IMR-90 (cell line): ENCODE data around the gene MS4A13. TPM values are rescaled to one million over a fixed set of nuclear protein-coding genes. Genes with fewer than 3 reads are reported as not detected.

ENCODE experiments used
- ATAC-seq: fragments of 200-7000 bp; cut with Tn5 transposase; 2 replicates; pipeline ENCODE4 v1.9.1; 2020; ENCODE audit warnings: low read depth, mild to moderate bottlenecking, moderate library complexity
- BruUV-seq: library from RNA; stranded (reverse); fragments of 400-500 nt; replicated peaks from 2 replicates; lab custom pipeline; 2021; lab: Mats Ljungman, UMichigan
- CTCF ChIA-PET: fragments of 300-600 bp; formaldehyde crosslinking; extraction: SDS; loops from one replicate; lab custom pipeline; 2021; ENCODE audit warnings: antibody characterized with exemption; lab: Yijun Ruan, JAX
- POLR2A ChIA-PET: fragments of 300-600 bp; sonication (Branson Sonifier 250); formaldehyde crosslinking; loops from one replicate; lab custom pipeline; 2022; ENCODE audit warnings: antibody characterized with exemption; ENCODE audit not compliant: unreplicated experiment; lab: Charles Lee
- DNase-seq: peaks from one replicate; pipeline ENCODE4 v3.0.0; 2013
- H2AFZ ChIP-seq: replicated peaks from 2 replicates; pipeline ENCODE3; 2013; ENCODE audit warnings: low read length, mild to moderate bottlenecking; ENCODE audit not compliant: poor library complexity
- H2AK5ac ChIP-seq: 2 replicates; pipeline ENCODE4 v1.6.1; 2013; ENCODE audit warnings: low read depth, low read length, inconsistent platforms
- H2AK9ac ChIP-seq: replicated peaks from 2 replicates; pipeline ENCODE3; 2013; ENCODE audit warnings: mild to moderate bottlenecking, low read depth, low read length, moderate library complexity; ENCODE audit not compliant: poor library complexity
- H2BK120ac ChIP-seq: 2 replicates; pipeline ENCODE4 v1.6.1; 2013; ENCODE audit warnings: low read depth, low read length, inconsistent platforms
- H2BK15ac ChIP-seq: 3 replicates; pipeline ENCODE4 v1.6.1; 2013; ENCODE audit warnings: low read depth, low read length, inconsistent platforms
- H2BK20ac ChIP-seq: 2 replicates; pipeline ENCODE4 v1.6.1; 2013; ENCODE audit warnings: low read depth, mild to moderate bottlenecking, inconsistent platforms, low read length, moderate library complexity
- H2BK5ac ChIP-seq: 2 replicates; pipeline ENCODE4 v1.6.1; 2013; ENCODE audit warnings: mild to moderate bottlenecking, low read depth, low read length, inconsistent platforms; ENCODE audit not compliant: poor library complexity, severe bottlenecking
- H3K14ac ChIP-seq: replicated peaks from 2 replicates; pipeline ENCODE4 v1.6.1; 2013; ENCODE audit warnings: low read depth, low read length, inconsistent platforms
- H3K18ac ChIP-seq: 2 replicates; pipeline ENCODE4 v1.6.1; 2013; ENCODE audit warnings: low read depth, low read length, control low read depth
- H3K23ac ChIP-seq: 2 replicates; pipeline ENCODE4 v1.6.1; 2013; ENCODE audit warnings: low read depth, low read length, inconsistent platforms
- H3K27ac ChIP-seq: 2 replicates; pipeline ENCODE4 v1.5.1; 2013; ENCODE audit warnings: mild to moderate bottlenecking, control low read depth, low read length; ENCODE audit not compliant: insufficient read depth
- H3K27me3 ChIP-seq: 2 replicates; pipeline ENCODE4 v1.6.1; 2013; ENCODE audit warnings: low read length; ENCODE audit not compliant: control insufficient read depth, insufficient read depth
- H3K36me3 ChIP-seq: 2 replicates; pipeline ENCODE4 v1.6.1; 2013; ENCODE audit warnings: low read length, mixed read lengths; ENCODE audit not compliant: control insufficient read depth, insufficient read depth
- H3K4ac ChIP-seq: 2 replicates; pipeline ENCODE4 v1.6.1; 2013; ENCODE audit warnings: low read depth, low read length, inconsistent platforms
- H3K4me1 ChIP-seq: 2 replicates; pipeline ENCODE4 v1.6.1; 2013; ENCODE audit warnings: low read length, mixed read lengths; ENCODE audit not compliant: control insufficient read depth, insufficient read depth
- H3K4me2 ChIP-seq: 2 replicates; pipeline ENCODE4 v1.6.1; 2013; ENCODE audit warnings: low read depth, mild to moderate bottlenecking, control low read depth, low read length, moderate library complexity
- H3K4me3 ChIP-seq: 2 replicates; pipeline ENCODE4 v1.5.1; 2013; ENCODE audit warnings: low read depth, mild to moderate bottlenecking, control low read depth, low read length, moderate library complexity; ENCODE audit not compliant: insufficient read depth
- H3K56ac ChIP-seq: 2 replicates; pipeline ENCODE4 v1.6.1; 2013; ENCODE audit warnings: low read length, inconsistent platforms; ENCODE audit not compliant: insufficient read depth; ENCODE audit errors: extremely low read depth
- H3K79me1 ChIP-seq, 2 experiments: 2 replicates each; pipeline ENCODE4 v1.6.1; 2013; ENCODE audit warnings: low read length in 2 of 2, inconsistent platforms in 1 of 2, low read depth in 1 of 2
- H3K9ac ChIP-seq: 2 replicates; pipeline ENCODE4 v1.6.1; 2013; ENCODE audit warnings: low read depth, low read length, control low read depth
- H3K9me1 ChIP-seq: 2 replicates; pipeline ENCODE4 v1.6.1; 2013; ENCODE audit warnings: low read length, inconsistent platforms; ENCODE audit not compliant: insufficient read depth
- H3K9me3 ChIP-seq: 2 replicates; pipeline ENCODE4 v1.6.1; 2013; ENCODE audit warnings: low read length; ENCODE audit not compliant: control insufficient read depth, insufficient read depth
- H4K20me1 ChIP-seq: 2 replicates; pipeline ENCODE4 v1.6.1; 2013; ENCODE audit warnings: low read length, inconsistent platforms; ENCODE audit not compliant: insufficient read depth
- H4K5ac ChIP-seq: 2 replicates; pipeline ENCODE4 v1.6.1; 2013; ENCODE audit warnings: mild to moderate bottlenecking, low read depth, low read length, control low read depth
- H4K8ac ChIP-seq, 2 experiments: 2 replicates each; pipeline ENCODE4 v1.6.1; 2013; ENCODE audit warnings: low read depth in 2 of 2, low read length in 2 of 2, control low read depth in 1 of 2, inconsistent platforms in 1 of 2
- H4K91ac ChIP-seq: 2 replicates; pipeline ENCODE4 v1.6.1; 2013; ENCODE audit warnings: low read depth, low read length, inconsistent platforms; ENCODE audit not compliant: insufficient read depth
- MXI1 ChIP-seq: IDR thresholded peaks from 2 replicates; pipeline ENCODE4 v1.6.1; 2012; ENCODE audit warnings: low read depth, mild to moderate bottlenecking, low read length, moderate library complexity, borderline replicate concordance
- WGBS, 2 experiments: methylation state at CpG; one replicate each; pipeline versions ENCODE4 v1.1.5 to v1.1.7; 2013; ENCODE audit warnings: missing lambda C conversion rate in 2 of 2; ENCODE audit not compliant: insufficient read length in 1 of 2; ENCODE audit errors: extremely low coverage in 2 of 2; 5-methylcytosine and 5-hydroxymethylcytosine counted together
- dilution Hi-C: fragments of 300-500 bp; cut with HindIII; formaldehyde crosslinking; loops from one replicate; pipeline ENCODE4 v1.14.3; 2018; ENCODE audit warnings: low sequenced_read_pairs; ENCODE audit not compliant: unreplicated experiment
- in situ Hi-C: fragments of 300-500 bp; cut with MboI; formaldehyde crosslinking; loops from 3 replicates; pipeline ENCODE4 v1.14.3; 2019; ENCODE audit warnings: low sequenced_read_pairs, inconsistent platforms, mixed read lengths
- intact Hi-C: fragments of 100-400 bp; cut with micrococcal nuclease; formaldehyde crosslinking; loops from 2 replicates; pipeline ENCODE4 v1.10.0; 2022
- polyA plus RNA-seq, 3 experiments: library from polyadenylated mRNA; depleted of rRNA; stranded (reverse); fragments of >200 nt; gene quantifications; 2 replicates each; pipeline ENCODE4 v1.2.3, GENCODE V29; 2012; ENCODE audit warnings: low replicate concordance in 1 of 3
- total RNA-seq: library from RNA; depleted of rRNA; stranded (reverse); fragments of >200 nt; gene quantifications from 2 replicates; pipeline ENCODE4 v1.2.3, GENCODE V29; 2012

MS4A13 gene
- total and polyA plus RNA-seq, 2 of the 4 experiments (the other 2 are of a cell fraction), result not detected

DNA sequence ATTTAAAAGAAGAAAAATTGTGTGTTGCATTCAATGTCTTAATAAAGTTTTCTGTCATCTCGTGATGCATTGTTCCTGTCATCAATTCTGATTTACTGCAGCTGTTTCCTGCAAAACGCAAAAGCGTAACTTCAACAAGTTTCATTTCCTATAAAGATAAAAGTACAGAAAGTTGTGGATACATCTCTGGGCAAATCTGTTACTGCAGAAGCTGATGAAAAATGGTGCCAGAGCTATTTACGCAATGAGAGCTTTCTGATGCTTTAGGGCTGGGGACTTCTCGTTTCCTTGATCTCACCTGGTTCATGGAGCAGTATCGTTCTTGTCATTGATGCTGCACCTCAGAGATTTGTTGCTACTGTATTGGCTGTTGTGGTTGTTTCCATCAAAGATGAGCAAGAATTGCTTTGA is 38.2 kb upstream of the MS4A13 start:
- H3K4me3 ChIP-seq, result no peak overlapping the region
- no peak overlapping the region for H3K4ac ChIP-seq
- ChIA-PET CTCF (no interaction called here), POLR2A (interaction anchor here (0.5 kb wide), 1 partner anchor 70 kb away, joined by 6 read pairs; no protein-coding TSS in a partner anchor)
- no peak overlapping the region for H4K8ac ChIP-seq
- H3K18ac ChIP-seq, result no peak overlapping the region
- no peak overlapping the region for H3K56ac ChIP-seq
- no peaks in the 10 kb centered on the region for H3K9me1 ChIP-seq
- H4K20me1 ChIP-seq, result no peaks in the 10 kb centered on the region
- no peaks in the 10 kb centered on the region for H3K27me3 ChIP-seq
- no peak overlapping the region for H2BK120ac ChIP-seq
- DNase-seq (no peak), ATAC-seq (no peak)
- intact Hi-C loops (no loop called here), in situ Hi-C loops (no loop called here), dilution Hi-C loops (no loop called here)
- no peak overlapping the region for H3K14ac ChIP-seq
- no peak overlapping the region for H2AFZ ChIP-seq
- H2AK5ac ChIP-seq, result no peak overlapping the region
- no peaks in the 10 kb centered on the region for H3K4me1 ChIP-seq
- H3K9ac ChIP-seq, result no peak overlapping the region
- no TSS peak for BruUV-seq
- no peak overlapping the region for H4K5ac ChIP-seq
- H2BK15ac ChIP-seq, result no peak overlapping the region
- 64% methylated on average over 2 of the region's 6 CpGs; no CpG with 5 or more reads in 1 of the 2 experiments for WGBS, 2 experiments
- H3K79me1 ChIP-seq, result no peaks in the 10 kb centered on the region
- no peak overlapping the region for H3K4me2 ChIP-seq
- H2BK20ac ChIP-seq, result no peak overlapping the region
- H3K23ac ChIP-seq, result no peak overlapping the region
- TF ChIP-seq MXI1, result no peak
- no peaks in the 10 kb centered on the region for H3K36me3 ChIP-seq
- no peak overlapping the region for H4K91ac ChIP-seq
- H2BK5ac ChIP-seq, result no peak overlapping the region
- H3K27ac ChIP-seq, result no peak overlapping the region
- H3K9me3 ChIP-seq, result no peaks in the 10 kb centered on the region
- no peak overlapping the region for H2AK9ac ChIP-seq
